ENCODE measurements around the gene DRAXIN. TPM values are rescaled to one million over a fixed set of nuclear protein-coding genes. Genes with fewer than 3 reads are reported as not detected.

The DRAXIN gene
- total RNA-seq, 4 donors from 2014 or later, result 0.14 to 0.16 TPM; not detected in 2

DNA sequence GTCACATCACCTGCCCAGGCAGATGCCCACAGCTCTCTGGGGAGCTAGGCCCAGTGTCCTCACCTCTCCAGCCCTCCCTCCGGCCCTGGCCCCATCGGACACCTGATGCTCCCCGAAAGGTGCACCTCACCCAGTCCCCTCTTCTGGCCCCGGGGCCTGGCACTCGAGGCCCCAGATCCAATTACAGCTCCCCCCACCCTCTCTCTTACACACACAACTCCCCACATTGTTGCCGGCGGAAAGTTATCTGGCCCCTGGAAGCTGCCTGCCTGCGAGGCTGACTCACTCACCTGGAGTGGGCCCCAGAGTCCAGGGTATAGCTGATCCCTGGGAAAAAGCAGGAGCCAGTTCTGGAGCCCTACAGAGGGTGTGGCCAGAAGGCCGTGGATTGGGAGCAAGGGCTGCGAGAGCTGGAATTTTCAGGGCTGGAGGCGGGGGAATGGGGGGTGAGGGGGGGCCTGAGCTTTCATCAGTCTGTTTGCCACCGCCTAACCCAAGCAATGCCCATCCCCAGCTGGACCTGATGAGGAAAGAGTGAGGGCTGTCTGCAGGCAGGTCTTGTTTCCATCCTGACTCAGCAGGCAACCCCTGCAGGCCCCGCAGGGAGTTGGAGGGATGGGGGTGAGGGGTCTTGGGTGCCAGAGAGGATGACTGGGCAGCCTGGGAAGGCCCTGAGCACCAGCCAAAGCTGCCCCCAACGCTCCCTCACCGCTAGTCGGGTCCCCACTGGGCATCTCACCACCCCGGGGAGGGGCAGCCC, 38.2 kb upstream of the DRAXIN start:
- no peaks in the 10 kb centered on the region for H3K36me3 ChIP-seq
- 64 to 80% methylated on average over 2 to 17 of the region's 17 CpGs for WGBS, 2 donors (ENCODE audit: low coverage in 1 of 2)
- in situ Hi-C loops (cut with MboI; ENCODE audit: low pct_ligation_motif_present in 1 of 4, low pct_unique_long_range_greater_than_20kb in 1 of 4, low sequenced_read_pairs in 3 of 4), result no loop called here
- TF ChIP-seq, protein P1, sequence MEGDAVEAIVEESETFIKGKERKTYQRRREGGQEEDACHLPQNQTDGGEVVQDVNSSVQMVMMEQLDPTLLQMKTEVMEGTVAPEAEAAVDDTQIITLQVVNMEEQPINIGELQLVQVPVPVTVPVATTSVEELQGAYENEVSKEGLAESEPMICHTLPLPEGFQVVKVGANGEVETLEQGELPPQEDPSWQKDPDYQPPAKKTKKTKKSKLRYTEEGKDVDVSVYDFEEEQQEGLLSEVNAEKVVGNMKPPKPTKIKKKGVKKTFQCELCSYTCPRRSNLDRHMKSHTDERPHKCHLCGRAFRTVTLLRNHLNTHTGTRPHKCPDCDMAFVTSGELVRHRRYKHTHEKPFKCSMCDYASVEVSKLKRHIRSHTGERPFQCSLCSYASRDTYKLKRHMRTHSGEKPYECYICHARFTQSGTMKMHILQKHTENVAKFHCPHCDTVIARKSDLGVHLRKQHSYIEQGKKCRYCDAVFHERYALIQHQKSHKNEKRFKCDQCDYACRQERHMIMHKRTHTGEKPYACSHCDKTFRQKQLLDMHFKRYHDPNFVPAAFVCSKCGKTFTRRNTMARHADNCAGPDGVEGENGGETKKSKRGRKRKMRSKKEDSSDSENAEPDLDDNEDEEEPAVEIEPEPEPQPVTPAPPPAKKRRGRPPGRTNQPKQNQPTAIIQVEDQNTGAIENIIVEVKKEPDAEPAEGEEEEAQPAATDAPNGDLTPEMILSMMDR (IDR thresholded peaks at IDR 0.05), result no peak
- TF ChIP-seq POLR2A (IDR thresholded peaks at IDR 0.05) (no peak), EP300 (IDR thresholded peaks at IDR 0.05; ENCODE audit: low read depth) (no peak), POLR2AphosphoS5 (IDR thresholded peaks at IDR 0.05) (no peak)
- no peak overlapping the region for H3K27ac ChIP-seq
- no peak overlapping the region for H3K4me3 ChIP-seq
- H3K9me3 ChIP-seq, result no peaks in the 10 kb centered on the region
- H3K4me1 ChIP-seq, result peaks cover 22 to 44% (median 36%) of the 10 kb centered on the region in 4 donors
- intact Hi-C loops (cut with DNase I; ENCODE audit: low total_unique reads), result loop anchor here (5.0 kb wide), 1 partner anchor 64 kb away; no protein-coding TSS in a partner anchor
- H3K27me3 ChIP-seq, result peaks cover 43% of the 10 kb centered on the region
- no peak for DNase-seq

- intact Hi-C loops (cut with DNase I; ENCODE audit: low total_unique reads), result loop anchor here (5.0 kb wide), 1 partner anchor 64 kb away; no protein-coding TSS in a partner anchor
- Histone ChIP-seq H3K27me3 (peaks cover 38% of the 10 kb centered on the region), H3K4me1 (peaks cover 22 to 39% (median 32%) of the 10 kb centered on the region in 4 donors), H3K9me3 (no peaks in the 10 kb centered on the region), H3K36me3 (no peaks in the 10 kb centered on the region), H3K27ac (peak overlapping the region in 2 of 4 donors; percentile 48 to 75), H3K4me3 (peak overlapping the region in 3 of 4 donors; percentile 55 to 85 (median 73))
- in situ Hi-C loops (cut with MboI; ENCODE audit: low pct_ligation_motif_present in 1 of 4, low pct_unique_long_range_greater_than_20kb in 1 of 4, low sequenced_read_pairs in 3 of 4), result no loop called here
- no peak for DNase-seq
- no peak for TF ChIP-seq EP300 (IDR thresholded peaks at IDR 0.05; ENCODE audit: low read depth)
- 71 to 73% methylated on average over 3 to 7 of the region's 7 CpGs for WGBS, 2 donors (ENCODE audit: low coverage in 1 of 2)
These were observed 37.7 kb upstream of the DRAXIN start for GRCh38 chr1:11653861-11654136.

GRCh38 chr1:11654137-11654938, 37.2 kb upstream of the DRAXIN start, which contains the start of the genes FBXO2 and FBXO44:
TSS of gene FBXO2 (minus strand) at chr1:11654429. CDS start at chr1:11654340, 89 bp downstream.
TSS of gene FBXO44 (plus strand) at chr1:11654877. CDS start at chr1:11655836, 959 bp downstream.
- 10% methylated on average over 43 of the region's 94 CpGs; no CpG with 5 or more reads in 1 of the 2 donors for WGBS, 2 donors (ENCODE audit: low coverage in 1 of 2)
- peaks cover 33% of the 10 kb centered on the region for H3K27me3 ChIP-seq
- H3K9me3 ChIP-seq, result no peaks in the 10 kb centered on the region
- H3K36me3 ChIP-seq, result no peaks in the 10 kb centered on the region
- peak within 1 kb of the TSS; percentile 50 to 85 (median 64) for H3K4me3 ChIP-seq
- in situ Hi-C loops (cut with MboI; ENCODE audit: low pct_ligation_motif_present in 1 of 4, low pct_unique_long_range_greater_than_20kb in 1 of 4, low sequenced_read_pairs in 3 of 4) (no loop called here), intact Hi-C loops (cut with DNase I; ENCODE audit: low total_unique reads) (loop anchor here (5.0 kb wide), 1 partner anchor 63 kb away; no protein-coding TSS in a partner anchor)
- peak within 1 kb of the TSS; percentile 31 to 75 (median 45) for H3K27ac ChIP-seq
- TF ChIP-seq EP300 (IDR thresholded peaks at IDR 0.05; ENCODE audit: low read depth), result no peak
- TF ChIP-seq, protein P1 (IDR thresholded peaks at IDR 0.05), result no peak
- TF ChIP-seq POLR2AphosphoS5 (IDR thresholded peaks at IDR 0.05), result no peak
- TF ChIP-seq POLR2A (IDR thresholded peaks at IDR 0.05), result no peak
- peaks cover 22 to 33% (median 26%) of the 10 kb centered on the region in 4 donors for H3K4me1 ChIP-seq
- DNase-seq, result peak; percentile 78

DNA sequence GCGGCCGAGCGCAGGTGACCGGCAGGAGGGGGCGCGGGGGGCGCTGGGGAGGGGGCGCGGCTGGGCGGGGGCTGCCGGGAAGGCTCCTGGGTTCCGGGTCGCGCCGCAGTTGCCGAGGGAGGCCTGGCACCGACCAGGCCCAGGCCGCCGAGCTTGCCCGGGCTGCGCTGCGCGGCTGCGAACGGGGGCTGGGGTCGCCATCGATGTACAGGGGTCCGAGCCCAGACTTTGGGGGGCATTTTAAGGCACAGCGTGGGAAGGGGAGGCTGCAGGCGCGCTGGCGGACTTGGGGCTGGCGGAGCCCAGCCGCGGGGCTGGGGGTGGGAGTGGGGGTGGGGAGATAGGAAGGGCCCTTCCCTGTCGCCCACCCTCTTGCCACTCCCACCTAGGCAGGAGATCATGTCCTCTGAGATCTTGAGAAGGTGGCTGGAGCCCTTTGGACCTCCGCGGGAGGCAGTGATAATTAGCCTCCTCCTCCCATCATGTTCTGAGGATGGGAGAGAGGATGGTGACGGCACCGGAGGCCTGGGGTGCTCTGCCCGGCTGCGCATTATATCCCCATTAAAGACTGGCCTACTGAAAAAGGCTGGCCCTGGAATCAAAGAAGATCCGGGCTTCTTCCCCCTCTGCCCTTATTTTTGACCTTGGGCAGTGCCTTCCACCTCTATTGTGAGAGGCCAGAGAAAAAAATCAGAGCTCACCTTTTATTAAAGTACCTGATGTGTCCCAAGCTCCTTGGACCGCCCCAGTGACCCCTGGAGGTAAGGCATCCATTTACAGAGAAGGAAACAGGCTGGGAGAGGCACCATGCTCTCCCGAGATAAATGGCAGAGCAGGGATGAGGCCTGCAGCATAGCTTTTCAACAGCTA, 36.3 kb upstream of the DRAXIN start:
- in situ Hi-C loops (cut with MboI; ENCODE audit: low pct_ligation_motif_present in 1 of 4, low pct_unique_long_range_greater_than_20kb in 1 of 4, low sequenced_read_pairs in 3 of 4) (loop anchor here in 1 of 4 donors (5.0 kb wide), 1 partner anchor 62 kb away; no protein-coding TSS in a partner anchor), intact Hi-C loops (cut with DNase I; ENCODE audit: low total_unique reads) (loop anchor here (5.0 kb wide), 1 partner anchor 62 kb away; no protein-coding TSS in a partner anchor)
- peak overlapping the region in 2 of 4 donors; percentile 42 to 43 for H3K27ac ChIP-seq

More for the DNA sequence above, 36.3 kb upstream of the DRAXIN start:
- H3K27me3 ChIP-seq, result peaks cover 24% of the 10 kb centered on the region
- H3K36me3 ChIP-seq, result no peaks in the 10 kb centered on the region
- H3K4me1 ChIP-seq, result peaks cover 18 to 25% (median 20%) of the 10 kb centered on the region in 4 donors
- TF ChIP-seq, protein P1 (IDR thresholded peaks at IDR 0.05), result no peak
- 21% methylated on average over 17 of the region's 45 CpGs; no CpG with 5 or more reads in 1 of the 2 donors for WGBS, 2 donors (ENCODE audit: low coverage in 1 of 2)
- peak overlapping the region; percentile 50 to 85 (median 64) for H3K4me3 ChIP-seq
- DNase-seq, result no peak
- no peaks in the 10 kb centered on the region for H3K9me3 ChIP-seq
